GM12878 (cell line): ENCODE data around the gene KCNIP3. TPM values are rescaled to one million over a fixed set of nuclear protein-coding genes. Genes with fewer than 3 reads are reported as not detected.

Source experiments
- ATAC-seq: fragments of 200-7000 bp; cut with Tn5 transposase; 3 replicates; pipeline ENCODE4 v1.9.1; 2020; ENCODE audit warnings: mild to moderate bottlenecking, moderate library complexity
- BruUV-seq: library from RNA; stranded (reverse); fragments of 400-500 nt; replicated peaks from 2 replicates; lab custom pipeline; 2021; lab: Mats Ljungman, UMichigan
- CTCF ChIA-PET: fragments of 300-600 bp; sonication (Branson Sonifier 250); formaldehyde crosslinking; extraction: SDS; loops from one replicate; lab custom pipeline; 2021; ENCODE audit warnings: inconsistent platforms; lab: Yijun Ruan, JAX
- POLR2A ChIA-PET: fragments of 350-600 bp; formaldehyde crosslinking; extraction: SDS; loops from one replicate; lab custom pipeline; 2021; ENCODE audit warnings: inconsistent platforms; lab: Charles Lee
- RAD21 ChIA-PET: fragments of 300-600 bp; sonication (Branson Sonifier 250); formaldehyde crosslinking; loops from one replicate; lab custom pipeline; 2023; ENCODE audit warnings: antibody characterized with exemption; ENCODE audit not compliant: unreplicated experiment; lab: Charles Lee
- SMC1A ChIA-PET: fragments of 300-600 bp; sonication (Branson Sonifier 250); formaldehyde crosslinking; loops from one replicate; lab custom pipeline; 2023; ENCODE audit not compliant: unreplicated experiment, uncharacterized antibody; lab: Charles Lee
- DNase-seq: peaks from one replicate; pipeline ENCODE4 v3.0.0-alpha.2; 2011; ENCODE audit warnings: low read depth, low spot score
- FAIRE-seq: peaks from 3 replicates; lab custom pipeline; 2011; peaks lifted over from hg19 to GRCh38; lab: Jason Lieb, UNC
- H2AFZ ChIP-seq: 2 replicates; pipeline ENCODE4 v1.6.0; 2011; ENCODE audit warnings: low read depth, low read length, control low read depth; ENCODE audit not compliant: control insufficient read depth
- H3K27ac ChIP-seq: 2 replicates; pipeline ENCODE4 v1.5.1; 2011; ENCODE audit warnings: control low read depth; ENCODE audit not compliant: control insufficient read depth, insufficient read depth
- H3K27me3 ChIP-seq, 2 experiments: replicated peaks in 1 of 2; 2 replicates each; pipeline versions ENCODE4 v1.6.0 to v1.6.1; 2011; ENCODE audit warnings: low read length in 1 of 2; ENCODE audit not compliant: control insufficient read depth in 2 of 2, insufficient read depth in 2 of 2
- H3K36me3 ChIP-seq, 2 experiments: 2 replicates each; pipeline ENCODE4 v1.5.1; 2011; ENCODE audit warnings: low read length in 1 of 2; ENCODE audit not compliant: control insufficient read depth in 2 of 2, insufficient read depth in 2 of 2
- H3K4me1 ChIP-seq: 2 replicates; pipeline ENCODE4 v1.6.1; 2011; ENCODE audit warnings: mild to moderate bottlenecking, low read length, moderate library complexity, mixed read lengths; ENCODE audit not compliant: control insufficient read depth, insufficient read depth
- H3K4me2 ChIP-seq: 2 replicates; pipeline ENCODE4 v1.6.0; 2011; ENCODE audit warnings: control low read depth; ENCODE audit not compliant: control insufficient read depth, insufficient read depth
- H3K4me3 ChIP-seq: fragments of 200-600 bp; sonication (generic); 2 replicates; pipeline ENCODE4 v1.5.1; 2016
- H3K79me2 ChIP-seq: 2 replicates; pipeline ENCODE4 v1.6.0; 2011; ENCODE audit warnings: low read length; ENCODE audit not compliant: control insufficient read depth, insufficient read depth
- H3K9ac ChIP-seq: 2 replicates; pipeline ENCODE4 v1.8.0; 2011; ENCODE audit warnings: low read length, control low read depth, mixed read lengths; ENCODE audit not compliant: control insufficient read depth, insufficient read depth
- H3K9me3 ChIP-seq: replicated peaks from 3 replicates; pipeline ENCODE4 v1.5.1; 2011; ENCODE audit warnings: mild to moderate bottlenecking, low read length; ENCODE audit not compliant: control insufficient read depth, insufficient read depth
- H4K20me1 ChIP-seq: 2 replicates; pipeline ENCODE4 v1.6.0; 2011; ENCODE audit not compliant: control insufficient read depth, insufficient read depth
- BMI1 ChIP-seq: fragments of 450-650 bp; IDR thresholded peaks from 2 replicates; pipeline ENCODE4 v1.6.1; 2016; ENCODE audit warnings: mild to moderate bottlenecking, moderate library complexity, borderline replicate concordance
- CBFB ChIP-seq: IDR thresholded peaks from 2 replicates; pipeline ENCODE4 v1.6.1; 2016; ENCODE audit warnings: antibody characterized with exemption, low read depth
- HDAC6 ChIP-seq: fragments of 200-600 bp; sonication (generic); IDR thresholded peaks from one replicate; pipeline ENCODE4 v1.8.0; 2017; ENCODE audit warnings: antibody characterized with exemption; ENCODE audit not compliant: unreplicated experiment
- IKZF1 ChIP-seq: fragments of 450-650 bp; conservative IDR thresholded peaks from 2 replicates; pipeline ENCODE4 v1.6.1; 2017; ENCODE audit warnings: antibody characterized with exemption, mild to moderate bottlenecking
- JUNB ChIP-seq: IDR thresholded peaks from 2 replicates; pipeline ENCODE4 v1.6.1; 2016; ENCODE audit warnings: antibody characterized with exemption, mild to moderate bottlenecking
- RBBP5 ChIP-seq: fragments of 200-600 bp; sonication (generic); conservative IDR thresholded peaks from 2 replicates; pipeline ENCODE4 v1.6.1; 2016
- SIX5 ChIP-seq: IDR thresholded peaks from 2 replicates; pipeline ENCODE4 v1.6.1; 2011; ENCODE audit warnings: mild to moderate bottlenecking, low read depth, low read length, moderate library complexity; ENCODE audit not compliant: severe bottlenecking
- TCF7 ChIP-seq: IDR thresholded peaks from 2 replicates; pipeline ENCODE4 v1.6.1; 2014; ENCODE audit warnings: antibody characterized with exemption, borderline replicate concordance
- WGBS: methylation state at CpG from one replicate; pipeline ENCODE4 v1.1.6; 2016; ENCODE audit warnings: low lambda C conversion rate; ENCODE audit not compliant: insufficient replicate concordance, insufficient coverage; ENCODE audit errors: missing lambda C conversion rate; 5-methylcytosine and 5-hydroxymethylcytosine counted together
- in situ Hi-C: fragments of 300-500 bp; cut with MboI; formaldehyde crosslinking; loops from 9 replicates; pipeline ENCODE4 v1.14.3; 2018; ENCODE audit warnings: mixed read lengths
- intact Hi-C: fragments of 100-400 bp; cut with micrococcal nuclease; formaldehyde crosslinking; loops from one replicate; pipeline ENCODE4 v1.14.2; 2022; ENCODE audit not compliant: unreplicated experiment
- polyA plus RNA-seq, 11 experiments: library from polyadenylated mRNA; depleted of rRNA in 4 of 11; unstranded in 6 of 11; stranded (reverse) in 5 of 11; fragments of >200 nt; fragmentation: Nextera tagmentation in 4 of 11; fragmentation: Illumina TruSeq in 1 of 11; extraction: Ambion mirVana in 4 of 11; extraction: Trizol in 1 of 11; gene quantifications; 1 replicate in 1 of 11; 2 replicates in 10 of 11; pipeline versions ENCODE4 v1.2.1 to v1.2.3, GENCODE V29; 2011 to 2016; ENCODE audit warnings: inconsistent platforms in 2 of 11, missing spikeins in 2 of 11, low read depth in 1 of 11
- total RNA-seq, 4 experiments: library from RNA; depleted of rRNA in 3 of 4; stranded (reverse); fragments of >200 nt in 3 of 4; fragmentation: Illumina TruSeq in 1 of 4; extraction: Trizol in 1 of 4; gene quantifications; 2 replicates each; pipeline versions ENCODE4 v1.2.1 to v1.2.3, GENCODE V29; 2013 to 2021
- TF ChIP-seq, protein P1 (sequence below): fragments of 450-650 bp; conservative IDR thresholded peaks from 2 replicates; pipeline ENCODE4 v1.6.1; 2017; ENCODE audit warnings: mild to moderate bottlenecking, moderate library complexity

Gene KCNIP3
- total and polyA plus RNA-seq, 10 of the 15 experiments (the other 5 are each of a cell fraction or from before 2014, with no cell fraction given) = not detected

DNA sequence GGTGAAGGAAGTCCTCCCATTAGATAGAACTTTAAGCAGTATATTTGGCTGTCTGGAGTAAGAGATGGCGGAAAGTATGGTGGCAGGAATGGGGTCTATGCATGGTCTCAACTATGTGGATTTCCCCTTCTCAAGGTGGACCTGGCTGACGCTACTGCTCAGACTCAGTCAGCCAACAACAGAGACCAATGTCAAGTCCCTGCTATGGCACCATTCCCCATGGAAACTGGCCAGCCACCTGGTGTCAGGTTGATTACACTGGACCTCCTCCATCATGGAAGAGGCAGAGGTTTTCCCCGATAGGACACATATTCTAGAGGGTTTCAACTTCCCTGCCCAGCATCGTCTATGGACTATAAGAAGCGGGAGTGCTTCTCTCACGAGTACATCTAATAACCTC is 96.8 kb downstream of the KCNIP3 start:
- WGBS = 85% methylated on average over 6 of the region's 6 CpGs
- in situ Hi-C loops = no loop called here
- Histone ChIP-seq H3K27ac (no peak overlapping the region), H3K4me1 (no peaks in the 10 kb centered on the region), H3K36me3 (no peaks in the 10 kb centered on the region), H3K9me3 (no peaks in the 10 kb centered on the region), H3K4me2 (no peak overlapping the region), H2AFZ (no peak overlapping the region), H3K9ac (no peak overlapping the region), H3K4me3 (no peak overlapping the region), H3K79me2 (no peaks in the 10 kb centered on the region), H4K20me1 (no peaks in the 10 kb centered on the region), H3K27me3 (no peaks in the 10 kb centered on the region)
- ChIA-PET CTCF (interaction anchor here (0.6 kb wide), 1 partner anchor 10 kb away, joined by 3 read pairs; no protein-coding TSS in a partner anchor), SMC1A (no interaction called here), POLR2A (no interaction called here), RAD21 (no interaction called here)
- no peak for ATAC-seq
- intact Hi-C loops = no loop called here
- FAIRE-seq = no peak
- BruUV-seq = no TSS peak
- TF ChIP-seq RBBP5 = no peak
- TF ChIP-seq HDAC6 = no peak
- TF ChIP-seq, protein P1, sequence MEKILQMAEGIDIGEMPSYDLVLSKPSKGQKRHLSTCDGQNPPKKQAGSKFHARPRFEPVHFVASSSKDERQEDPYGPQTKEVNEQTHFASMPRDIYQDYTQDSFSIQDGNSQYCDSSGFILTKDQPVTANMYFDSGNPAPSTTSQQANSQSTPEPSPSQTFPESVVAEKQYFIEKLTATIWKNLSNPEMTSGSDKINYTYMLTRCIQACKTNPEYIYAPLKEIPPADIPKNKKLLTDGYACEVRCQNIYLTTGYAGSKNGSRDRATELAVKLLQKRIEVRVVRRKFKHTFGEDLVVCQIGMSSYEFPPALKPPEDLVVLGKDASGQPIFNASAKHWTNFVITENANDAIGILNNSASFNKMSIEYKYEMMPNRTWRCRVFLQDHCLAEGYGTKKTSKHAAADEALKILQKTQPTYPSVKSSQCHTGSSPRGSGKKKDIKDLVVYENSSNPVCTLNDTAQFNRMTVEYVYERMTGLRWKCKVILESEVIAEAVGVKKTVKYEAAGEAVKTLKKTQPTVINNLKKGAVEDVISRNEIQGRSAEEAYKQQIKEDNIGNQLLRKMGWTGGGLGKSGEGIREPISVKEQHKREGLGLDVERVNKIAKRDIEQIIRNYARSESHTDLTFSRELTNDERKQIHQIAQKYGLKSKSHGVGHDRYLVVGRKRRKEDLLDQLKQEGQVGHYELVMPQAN = no peak
- no peak for TF ChIP-seq CBFB
- TF ChIP-seq SIX5 = no peak
- TF ChIP-seq JUNB = no peak
- no peak for TF ChIP-seq IKZF1
- no peak for TF ChIP-seq TCF7
- no peak for TF ChIP-seq BMI1
- no peak for DNase-seq
